D721Med (cell line): Measurements from ENCODE around the gene ATP5F1C.
"Not testable (repeated sequence)": the region's sequence is repeated elsewhere in the genome, so short reads cannot be mapped to it uniquely, and the experiment has no call there.

ENCODE experiments used
- DNase-seq: peaks from one replicate; pipeline ENCODE4 v3.0.0; 2011; ENCODE audit warnings: low spot score; ENCODE audit not compliant: insufficient read length
- FAIRE-seq: peaks from 2 replicates; lab custom pipeline; 2011; peaks lifted over from hg19 to GRCh38; lab: Jason Lieb, UNC
- CTCF ChIP-seq: IDR thresholded peaks from 2 replicates; pipeline ENCODE4 v1.5.1; 2012; ENCODE audit warnings: mild to moderate bottlenecking, control low read depth; ENCODE audit not compliant: insufficient read depth; ENCODE audit errors: missing control alignments

ATP5F1C gene

GRCh38 chr10:7756360-7756992, 31.5 kb upstream of the ATP5F1C start:
- DNase-seq (no peak), FAIRE-seq (no peak)
- peak; percentile 37 for TF ChIP-seq CTCF

GRCh38 chr10:7763929-7764328, 24.0 kb upstream of the ATP5F1C start:
- FAIRE-seq (no peak), DNase-seq (no peak)
- no peak for TF ChIP-seq CTCF

GRCh38 chr10:7766241-7766640, 21.7 kb upstream of the ATP5F1C start:
- FAIRE-seq = no peak
- no peak for TF ChIP-seq CTCF
- no peak for DNase-seq

GRCh38 chr10:7767209-7767608, 20.8 kb upstream of the ATP5F1C start:
- no peak for TF ChIP-seq CTCF
- no peak for DNase-seq
- no peak for FAIRE-seq

GRCh38 chr10:7768417-7768816, 19.6 kb upstream of the ATP5F1C start:
- DNase-seq (no peak), FAIRE-seq (no peak)
- TF ChIP-seq CTCF = no peak

GRCh38 chr10:7773845-7774801, 13.9 kb upstream of the ATP5F1C start:
- FAIRE-seq (no peak), DNase-seq (no peak)
- TF ChIP-seq CTCF = no peak

GRCh38 chr10:7776777-7777176, 11.2 kb upstream of the ATP5F1C start:
- no peak for TF ChIP-seq CTCF
- DNase-seq = no peak
- no peak for FAIRE-seq

- not testable (repeated sequence) for FAIRE-seq
Measured at GRCh38 chr10:7782194-7782593, 5.8 kb upstream of the ATP5F1C start.

More at GRCh38 chr10:7782194-7782593, 5.8 kb upstream of the ATP5F1C start:
- DNase-seq = not testable (repeated sequence)
